Ovary (tissue), 9 donors: ENCODE results near the gene CCT6A. TPM values are rescaled to one million over a fixed set of nuclear protein-coding genes. Genes with fewer than 3 reads are reported as not detected.
"Not testable (repeated sequence)": the region's sequence is repeated elsewhere in the genome, so short reads cannot be mapped to it uniquely, and the experiment has no call there.

Experiments
- DNase-seq, 5 donors: peaks; one replicate each; pipeline ENCODE4 v3.0.0-alpha.2; 2019 to 2020
- H3K27ac ChIP-seq, 2 donors: fragments of 200-600 bp; one replicate each; pipeline versions ENCODE4 v1.5.1 to v1.8.0; 2019 to 2022
- H3K27me3 ChIP-seq: fragments of 200-600 bp; one replicate; pipeline ENCODE4 v1.8.0; 2022
- H3K36me3 ChIP-seq: fragments of 200-600 bp; sonication (generic); one replicate; pipeline ENCODE4 v1.5.1; 2019
- H3K4me1 ChIP-seq: one replicate; pipeline ENCODE4 v1.8.1; 2013; ENCODE audit warnings: mild to moderate bottlenecking, moderate library complexity; ENCODE audit not compliant: insufficient read depth
- H3K4me3 ChIP-seq: fragments of 200-600 bp; sonication (generic); one replicate; pipeline ENCODE4 v1.5.1; 2017
- H3K9me3 ChIP-seq, 2 donors: fragments of 200-600 bp in 1 of 2; sonication (generic) in 1 of 2; one replicate each; pipeline versions ENCODE4 v1.5.1 to v1.8.1; 2013 to 2019; ENCODE audit warnings: mild to moderate bottlenecking in 1 of 2, moderate library complexity in 1 of 2
- CTCF ChIP-seq, 3 donors: fragments of 450-650 bp in 2 of 3; fragments of 200-600 bp in 1 of 3; IDR thresholded peaks; one replicate each; pipeline versions ENCODE4 v1.5.1 to v1.8.0; 2016 to 2022; ENCODE audit warnings: antibody characterized with exemption in 3 of 3, mild to moderate bottlenecking in 1 of 3
- EP300 ChIP-seq: sonication (generic); formaldehyde crosslinking; IDR thresholded peaks from one replicate; pipeline ENCODE4 v1.6.1; 2017; ENCODE audit warnings: antibody characterized with exemption
- POLR2A ChIP-seq: fragments of 450-650 bp; IDR thresholded peaks from one replicate; pipeline ENCODE4 v1.6.1; 2017; ENCODE audit warnings: antibody characterized with exemption, mild to moderate bottlenecking, moderate library complexity
- WGBS, 3 donors: extraction: QIAGEN DNeasy Blood & Tissue Kit in 1 of 3; methylation state at CpG; one replicate each; pipeline versions ENCODE4 v1.1.5 to v1.1.7; 2013 to 2017; 5-methylcytosine and 5-hydroxymethylcytosine counted together
- intact Hi-C, 4 donors: fragments of 100-400 bp; cut with DNase I; formaldehyde crosslinking; loops; one replicate each; pipeline versions ENCODE4 v1.11.0 to v1.15.1; 2022 to 2023
- polyA plus RNA-seq, 2 donors: library from polyadenylated mRNA; stranded (reverse); fragments of 200-250 nt in 1 of 2; fragments of 350-450 nt in 1 of 2; fragmentation: Illumina TruSeq in 1 of 2; extraction: RNeasy Lipid Tissue Mini Kit (QIAGEN cat#74804) in 1 of 2; gene quantifications; one replicate each; pipeline ENCODE4 v1.2.3, GENCODE V29; 2013 to 2014
- total RNA-seq, 7 donors: library from RNA; depleted of rRNA in 2 of 7; stranded (reverse); fragments of >200 nt in 2 of 7; fragmentation: NEBNext Ultra II Directional in 3 of 7; extraction: Animal tissue kit (Norgen Biotek cat#: 25700) in 3 of 7; gene quantifications; one replicate each; pipeline versions ENCODE4 v1.1.0 to v1.2.4, GENCODE V29; 2016 to 2023
- donor health status: DM: no; HTN: no; CAD: no; lungs with moderate emphysema.
- donor health status: DM: no; HTN: no; CAD: no.
- donor health status: Bipolar disorder and iron deficiency.
- donor health status: DM: yes; HTN: yes; CAD: no.
- donor health status: DM: no; HTN: no; CAD: no.
- donor health status: DM: yes; HTN: yes; CAD: no.

The CCT6A gene
- total and polyA plus RNA-seq, 9 donors, result 50.2 to 112 (median 78.3) TPM

- H3K4me3 ChIP-seq, result peak overlapping the region; percentile 87
- no peaks in the 10 kb centered on the region for H3K36me3 ChIP-seq
- 44 to 60% (median 51%) methylated on average over 7 of the region's 7 CpGs for WGBS, 3 donors
- peak overlapping the region in 1 of 2 donors; percentile 85 for H3K27ac ChIP-seq
- no peaks in the 10 kb centered on the region for H3K9me3 ChIP-seq
- TF ChIP-seq EP300 (no peak), POLR2A (no peak), CTCF (IDR thresholded peaks at IDR 0.05) (no peak)
- H3K27me3 ChIP-seq, result no peaks in the 10 kb centered on the region
- intact Hi-C loops, result no loop called here
- H3K4me1 ChIP-seq, result peaks cover 3% of the 10 kb centered on the region
- no peak for DNase-seq
Measured at GRCh38 chr7:56063500-56063881, 11.9 kb downstream of the CCT6A start.

GRCh38 chr7:56063882-56064625 lies 12.5 kb downstream of the CCT6A start, which contains the start of gene SUMF2:
SUMF2 (plus strand) TSS chr7:56064286; CDS start chr7:56064312, 26 bp downstream.
- intact Hi-C loops, result no loop called here

GRCh38 chr7:56066376-56066775 lies 14.8 kb downstream of the CCT6A start:
- WGBS, 3 donors, result 95 to 97% (median 96%) methylated on average over 13 of the region's 13 CpGs
- H3K27me3 ChIP-seq, H3K4me3 ChIP-seq, H3K36me3 ChIP-seq, H3K4me1 ChIP-seq, intact Hi-C loops, H3K27ac ChIP-seq, H3K9me3 ChIP-seq: not testable (repeated sequence)
- DNase-seq, result peak in 1 of 5 donors; percentile 21

More at GRCh38 chr7:56063882-56064625, 12.5 kb downstream of the CCT6A start, which contains the start of gene SUMF2:
- Histone ChIP-seq H3K4me3 (peak within 1 kb of the TSS; percentile 87), H3K27ac (peak within 1 kb of the TSS; percentile 85 to 86), H3K4me1 (peaks cover 3% of the 10 kb centered on the region), H3K9me3 (no peaks in the 10 kb centered on the region), H3K36me3 (no peaks in the 10 kb centered on the region), H3K27me3 (no peaks in the 10 kb centered on the region)
- peak in 2 of 3 donors; percentile 37 to 40 for TF ChIP-seq CTCF (IDR thresholded peaks at IDR 0.05)
- no peak for TF ChIP-seq EP300
- TF ChIP-seq POLR2A, result peak; percentile 93
- WGBS, 3 donors, result 0 to 1% (median 0%) methylated on average over 48 to 49 of the region's 49 CpGs
- peak; percentile 91 to 94 (median 92) for DNase-seq

- DNase-seq, result peak; percentile 74 to 87 (median 85)
- Histone ChIP-seq H3K9me3 (no peaks in the 10 kb centered on the region), H3K4me3 (no peak overlapping the region), H3K27ac (no peak overlapping the region), H3K27me3 (no peaks in the 10 kb centered on the region), H3K4me1 (no peaks in the 10 kb centered on the region), H3K36me3 (no peaks in the 10 kb centered on the region)
- intact Hi-C loops, result loop anchor here in 3 of 4 donors (10.0 kb wide), 3 partner anchors 70 to 430 kb away; partner anchors contain the start of gene NIPSNAP2 (in 2 of the 3)
- TF ChIP-seq EP300 (no peak), CTCF (IDR thresholded peaks at IDR 0.05) (peak; percentile 76 to 86 (median 80))
- 16 to 19% (median 18%) methylated on average over 19 of the region's 19 CpGs for WGBS, 3 donors
Measured at GRCh38 chr7:56074371-56074791, 22.8 kb downstream of the CCT6A start.

- 93 to 98% (median 96%) methylated on average over 3 of the region's 3 CpGs for WGBS, 3 donors
- Histone ChIP-seq H3K4me3 (no peak overlapping the region), H3K27ac (no peak overlapping the region), H3K9me3 (no peaks in the 10 kb centered on the region), H3K27me3 (no peaks in the 10 kb centered on the region), H3K4me1 (peaks cover 2% of the 10 kb centered on the region), H3K36me3 (no peaks in the 10 kb centered on the region)
- intact Hi-C loops, result loop anchor here in 3 of 4 donors (5.0 to 10.0 kb wide), 4 partner anchors 73 to 433 kb away; partner anchors contain the start of gene NIPSNAP2 (in 3 of the 3)
- no peak for TF ChIP-seq CTCF (IDR thresholded peaks at IDR 0.05)
- TF ChIP-seq EP300, result no peak
- TF ChIP-seq POLR2A, result no peak
- DNase-seq, result peak in 1 of 5 donors; percentile 16
Measured at GRCh38 chr7:56077681-56078080, 26.1 kb downstream of the CCT6A start.
